GM12873 (cell line): ENCODE results near the gene CIITA.

ENCODE experiments used
- CTCF ChIP-seq: IDR thresholded peaks from 2 replicates; pipeline ENCODE4 v1.5.1; 2012; ENCODE audit warnings: low read depth, mild to moderate bottlenecking, moderate library complexity, low read length, control low read depth; ENCODE audit not compliant: insufficient read depth; ENCODE audit errors: missing control alignments

Gene CIITA

GRCh38 chr16:10920726-10921427 is 43.9 kb downstream of the CIITA start:
- no peak for TF ChIP-seq CTCF

- TF ChIP-seq CTCF: no peak
Observed at GRCh38 chr16:10921536-10922327, 44.7 kb downstream of the CIITA start.

- TF ChIP-seq CTCF: no peak
Observed at GRCh38 chr16:10922328-10923145, 45.5 kb downstream of the CIITA start.

- TF ChIP-seq CTCF: no peak
Observed at GRCh38 chr16:10923146-10923649, 46.2 kb downstream of the CIITA start.

- TF ChIP-seq CTCF: no peak
Observed at GRCh38 chr16:10923650-10924214, 46.7 kb downstream of the CIITA start.

GRCh38 chr16:10926094-10926493 is 49.1 kb downstream of the CIITA start:
- no peak for TF ChIP-seq CTCF

- no peak for TF ChIP-seq CTCF
Observed at GRCh38 chr16:10926867-10927266, 49.9 kb downstream of the CIITA start.
